ENCODE data around the gene CHST3. TPM values are rescaled to one million over a fixed set of nuclear protein-coding genes. Genes with fewer than 3 reads are reported as not detected.
"Not testable (repeated sequence)": the region's sequence is repeated elsewhere in the genome, so short reads cannot be mapped to it uniquely, and the experiment has no call there.

The CHST3 gene
- total RNA-seq, 2 donors from 2014 or later: 12.9 to 40.8 TPM

GRCh38 chr10:71984126-71984808 lies 20.1 kb downstream of the CHST3 start:
- TF ChIP-seq CTCF (conservative IDR thresholded peaks at IDR 0.05): no peak
- H3K36me3 Mint-ChIP-seq (ENCODE audit: low read depth): peaks cover 7% of the 10 kb centered on the region
- 86 to 88% methylated on average over 11 to 15 of the region's 15 CpGs for WGBS, 2 experiments (ENCODE audit: insufficient coverage in 1 of 2, insufficient read length in 1 of 2)
- Histone ChIP-seq H3K9me3 (ENCODE audit: control insufficient read depth, low read length) (peaks cover 8% of the 10 kb centered on the region), H3K9ac (ENCODE audit: extremely low read depth, low read length, poor library complexity, severe bottlenecking) (no peak overlapping the region), H3K4me3 (ENCODE audit: low read length) (no peak overlapping the region), H3K4me1 (ENCODE audit: control insufficient read depth, insufficient read depth, low read length) (peaks cover 2% of the 10 kb centered on the region), H3K27ac (ENCODE audit: low read depth, low read length) (no peak overlapping the region), H3K36me3 (ENCODE audit: control insufficient read depth, insufficient read depth, low read length) (no peaks in the 10 kb centered on the region), H3K27me3 (ENCODE audit: control insufficient read depth, insufficient read depth, low read length, poor library complexity, severe bottlenecking) (no peaks in the 10 kb centered on the region)
- no peak overlapping the region for H3K4me3 Mint-ChIP-seq
- peaks cover 8% of the 10 kb centered on the region for H3K9me3 Mint-ChIP-seq
- peaks cover 8% of the 10 kb centered on the region for H3K4me1 Mint-ChIP-seq
- no peaks in the 10 kb centered on the region for H3K27me3 Mint-ChIP-seq (ENCODE audit: insufficient read depth)
- no peak for DNase-seq
- H3K27ac Mint-ChIP-seq: no peak overlapping the region

DNA sequence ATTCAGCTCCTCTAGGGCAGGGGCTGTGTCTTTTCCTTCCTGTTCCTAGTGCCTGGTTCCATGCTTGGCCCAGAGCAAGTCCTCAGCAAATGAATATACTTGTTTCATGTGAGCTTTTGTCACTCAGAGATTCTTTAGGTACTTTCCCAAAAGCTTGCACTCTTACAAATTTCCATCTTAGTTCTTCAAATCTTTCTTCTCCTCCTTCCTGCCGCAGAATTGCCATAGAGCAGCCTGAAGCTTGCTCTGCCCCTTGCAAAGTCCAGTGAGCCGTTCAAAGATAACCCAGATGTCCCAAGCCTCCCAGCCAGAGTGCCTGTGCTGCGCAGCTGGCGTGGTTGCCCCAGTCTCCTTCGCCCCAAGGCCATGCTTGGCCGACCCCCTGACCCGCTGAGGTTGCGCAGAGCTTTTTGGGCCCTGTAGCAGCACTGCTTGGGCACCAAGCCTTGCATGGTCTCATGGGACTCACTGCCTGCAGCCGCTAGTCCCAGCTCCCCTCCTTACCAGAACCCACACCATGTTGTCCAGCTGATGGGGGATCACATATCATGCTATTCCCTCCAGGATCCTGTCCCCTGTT lies 20.7 kb downstream of the CHST3 start:
- Mint-ChIP-seq H3K4me3 (no peak overlapping the region), H3K27me3 (ENCODE audit: insufficient read depth) (no peaks in the 10 kb centered on the region), H3K4me1 (peaks cover 2% of the 10 kb centered on the region), H3K27ac (no peak overlapping the region), H3K9me3 (peaks cover 11% of the 10 kb centered on the region), H3K36me3 (ENCODE audit: low read depth) (peaks cover 10% of the 10 kb centered on the region)
- DNase-seq: no peak
- Histone ChIP-seq H3K4me3 (ENCODE audit: low read length) (no peak overlapping the region), H3K27ac (ENCODE audit: low read depth, low read length) (no peak overlapping the region), H3K4me1 (ENCODE audit: control insufficient read depth, insufficient read depth, low read length) (peaks cover 2% of the 10 kb centered on the region), H3K9me3 (ENCODE audit: control insufficient read depth, low read length) (peaks cover 11% of the 10 kb centered on the region), H3K27me3 (ENCODE audit: control insufficient read depth, insufficient read depth, low read length, poor library complexity, severe bottlenecking) (no peaks in the 10 kb centered on the region), H3K9ac (ENCODE audit: extremely low read depth, low read length, poor library complexity, severe bottlenecking) (no peak overlapping the region), H3K36me3 (ENCODE audit: control insufficient read depth, insufficient read depth, low read length) (no peaks in the 10 kb centered on the region)
- no peak for TF ChIP-seq CTCF (conservative IDR thresholded peaks at IDR 0.05)
- WGBS, 2 experiments (ENCODE audit: insufficient coverage in 1 of 2, insufficient read length in 1 of 2): 91 to 95% methylated on average over 4 to 9 of the region's 9 CpGs

DNA sequence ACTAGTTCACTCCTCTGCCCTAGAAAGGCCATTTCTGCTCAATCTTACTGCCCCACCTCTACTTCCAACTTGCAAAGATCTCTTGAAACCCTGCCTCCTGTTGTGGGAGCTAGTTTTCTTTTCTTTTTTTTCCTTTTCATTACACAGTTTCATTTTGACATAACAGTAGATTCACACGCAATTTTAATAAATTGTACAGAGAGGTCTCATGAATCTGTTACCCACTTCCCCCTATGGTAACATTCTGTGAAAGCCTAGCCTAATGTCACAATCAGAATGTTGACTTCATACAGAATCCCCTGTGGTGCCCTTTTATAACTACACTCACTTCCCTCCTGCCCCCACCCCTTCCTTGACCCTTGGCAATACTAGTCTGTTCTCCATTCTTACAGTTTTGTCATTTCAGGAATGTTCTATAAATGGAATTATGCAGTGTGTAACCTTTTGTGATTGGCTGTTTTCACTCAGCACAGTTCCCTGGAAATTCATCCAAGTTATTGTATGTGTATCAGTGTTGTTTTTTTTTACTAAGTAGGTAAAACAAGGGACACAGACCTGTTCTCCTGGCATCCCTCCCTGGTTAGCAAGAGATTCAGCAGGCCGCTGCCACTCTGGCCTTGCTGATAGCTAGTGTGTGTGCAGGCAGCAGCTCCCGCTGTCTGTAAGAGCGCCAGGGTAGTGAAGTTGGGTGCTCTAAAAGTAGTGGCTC lies 21.5 kb downstream of the CHST3 start:
- TF ChIP-seq CTCF (conservative IDR thresholded peaks at IDR 0.05): no peak
- H3K36me3 Mint-ChIP-seq (ENCODE audit: low read depth): peaks cover 11% of the 10 kb centered on the region
- no peaks in the 10 kb centered on the region for H3K27me3 Mint-ChIP-seq (ENCODE audit: insufficient read depth)
- DNase-seq: no peak
- H3K27ac Mint-ChIP-seq: no peak overlapping the region
- H3K9me3 Mint-ChIP-seq: peaks cover 12% of the 10 kb centered on the region
- Histone ChIP-seq H3K4me1 (ENCODE audit: control insufficient read depth, insufficient read depth, low read length) (no peaks in the 10 kb centered on the region), H3K27me3 (ENCODE audit: control insufficient read depth, insufficient read depth, low read length, poor library complexity, severe bottlenecking) (no peaks in the 10 kb centered on the region), H3K27ac (ENCODE audit: low read depth, low read length) (no peak overlapping the region), H3K9me3 (ENCODE audit: control insufficient read depth, low read length) (peaks cover 13% of the 10 kb centered on the region), H3K4me3 (ENCODE audit: low read length) (no peak overlapping the region), H3K9ac (ENCODE audit: extremely low read depth, low read length, poor library complexity, severe bottlenecking) (no peak overlapping the region), H3K36me3 (ENCODE audit: control insufficient read depth, insufficient read depth, low read length) (no peaks in the 10 kb centered on the region)
- no peak overlapping the region for H3K4me3 Mint-ChIP-seq
- WGBS, 2 experiments (ENCODE audit: insufficient coverage in 1 of 2, insufficient read length in 1 of 2): 62 to 70% methylated on average over 4 of the region's 4 CpGs
- no peaks in the 10 kb centered on the region for H3K4me1 Mint-ChIP-seq

GRCh38 chr10:71988895-71989294 lies 24.7 kb downstream of the CHST3 start:
- H3K4me1 Mint-ChIP-seq; DNase-seq; H3K27me3 ChIP-seq (ENCODE audit: control insufficient read depth, insufficient read depth, low read length, poor library complexity, severe bottlenecking); H3K27ac Mint-ChIP-seq; H3K4me3 Mint-ChIP-seq; H3K4me1 ChIP-seq (ENCODE audit: control insufficient read depth, insufficient read depth, low read length); H3K4me3 ChIP-seq (ENCODE audit: low read length); H3K36me3 ChIP-seq (ENCODE audit: control insufficient read depth, insufficient read depth, low read length); H3K27ac ChIP-seq (ENCODE audit: low read depth, low read length); H3K9ac ChIP-seq (ENCODE audit: extremely low read depth, low read length, poor library complexity, severe bottlenecking); H3K27me3 Mint-ChIP-seq (ENCODE audit: insufficient read depth): not testable (repeated sequence)
- Mint-ChIP-seq H3K9me3 (peaks cover 12% of the 10 kb centered on the region), H3K36me3 (ENCODE audit: low read depth) (peaks cover 11% of the 10 kb centered on the region)
- WGBS, 2 experiments (ENCODE audit: insufficient coverage in 1 of 2, insufficient read length in 1 of 2): 92 to 98% methylated on average over 5 to 6 of the region's 6 CpGs
- H3K9me3 ChIP-seq (ENCODE audit: control insufficient read depth, low read length): peaks cover 13% of the 10 kb centered on the region
